Activated CD4-positive, alpha-beta T cell treated with anti-CD3 and anti-CD28 coated beads, Interleukin-2, amount 50 U/mL, for 4 hours (primary cell): Measurements from ENCODE around the gene POMT1.

Experiments used
- DNase-seq, 2 experiments: peaks; one replicate each; pipeline ENCODE4 v3.0.0-alpha.2; 2020

Gene POMT1

GRCh38 chr9:131557855-131558548 lies 55.3 kb downstream of the POMT1 start:
- DNase-seq: no peak

- no peak for DNase-seq
Observed at GRCh38 chr9:131559421-131560000, 56.8 kb downstream of the POMT1 start.

DNA sequence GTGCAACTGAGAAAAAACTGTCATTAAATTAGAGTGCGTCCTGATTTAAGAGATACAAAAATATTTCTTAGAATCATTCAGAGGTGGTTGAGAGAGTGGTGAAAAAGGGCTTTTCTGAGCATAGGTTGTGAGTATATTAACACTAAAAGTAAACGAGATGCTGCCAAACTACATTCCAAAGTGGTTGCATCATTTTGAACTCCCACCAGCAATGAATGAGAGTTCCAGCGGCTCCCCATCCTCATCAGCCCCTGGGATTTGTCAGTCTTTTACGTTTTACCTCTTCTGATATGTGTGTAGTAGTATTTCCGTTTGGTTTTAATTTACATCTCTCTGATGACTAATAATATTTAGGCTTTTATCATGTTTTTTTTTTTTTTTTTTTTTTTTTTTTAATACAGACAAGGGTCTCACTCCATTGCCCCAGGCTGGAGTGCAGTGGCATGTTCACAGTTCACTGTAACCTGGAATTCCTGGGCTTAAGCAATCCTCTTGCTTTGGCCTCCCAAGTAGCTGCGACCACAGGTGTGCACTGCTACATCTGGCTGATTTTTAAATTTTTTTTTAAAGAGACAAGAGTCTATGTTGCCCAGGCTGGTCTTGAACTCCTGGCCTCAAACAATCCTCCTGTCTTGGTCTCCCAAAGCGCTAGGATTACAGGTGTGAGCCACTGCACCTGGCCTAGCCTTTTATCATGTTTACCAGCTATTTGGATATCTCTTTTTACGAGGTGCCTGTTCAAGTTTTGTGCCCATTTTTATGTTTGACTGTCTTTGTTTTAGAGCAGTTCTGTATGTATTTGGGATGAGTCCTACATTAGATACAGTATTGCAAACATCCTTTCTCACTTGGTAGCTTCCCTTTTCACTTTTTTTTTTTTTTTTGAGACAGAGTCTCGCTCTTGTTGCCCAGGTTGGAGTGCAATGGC lies 59.6 kb downstream of the POMT1 start:
- no peak for DNase-seq

DNA sequence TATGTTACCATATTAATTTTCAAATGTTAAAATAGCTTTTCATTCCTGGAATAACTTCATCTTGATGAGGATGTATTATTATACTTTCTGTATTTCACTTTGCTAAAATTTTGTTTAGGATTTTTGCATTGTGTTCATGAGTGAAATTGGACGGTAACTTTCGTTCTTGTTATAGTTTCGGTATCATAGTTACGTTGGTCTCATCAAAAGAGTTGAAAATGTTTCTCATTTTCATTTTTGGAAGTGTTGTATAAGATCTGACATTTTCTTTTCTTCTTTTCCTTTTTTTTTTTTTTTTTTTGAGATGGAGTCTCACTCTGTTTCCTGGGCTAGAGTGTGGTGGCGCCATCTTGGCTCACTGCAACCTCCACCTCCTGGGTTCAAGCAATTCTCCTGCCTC lies 62.7 kb downstream of the POMT1 start:
- DNase-seq: no peak

- no peak for DNase-seq
Observed at GRCh38 chr9:131566158-131566557, 63.4 kb downstream of the POMT1 start.

GRCh38 chr9:131567910-131568309 lies 65.2 kb downstream of the POMT1 start:
- DNase-seq: no peak
